Measurements from ENCODE around the gene KIF26A. TPM values are rescaled to one million over a fixed set of nuclear protein-coding genes. Genes with fewer than 3 reads are reported as not detected.

KIF26A gene
- polyA plus RNA-seq, 1 of the 3 experiments (the other 2 are of a cell fraction): 1.7 TPM

DNA sequence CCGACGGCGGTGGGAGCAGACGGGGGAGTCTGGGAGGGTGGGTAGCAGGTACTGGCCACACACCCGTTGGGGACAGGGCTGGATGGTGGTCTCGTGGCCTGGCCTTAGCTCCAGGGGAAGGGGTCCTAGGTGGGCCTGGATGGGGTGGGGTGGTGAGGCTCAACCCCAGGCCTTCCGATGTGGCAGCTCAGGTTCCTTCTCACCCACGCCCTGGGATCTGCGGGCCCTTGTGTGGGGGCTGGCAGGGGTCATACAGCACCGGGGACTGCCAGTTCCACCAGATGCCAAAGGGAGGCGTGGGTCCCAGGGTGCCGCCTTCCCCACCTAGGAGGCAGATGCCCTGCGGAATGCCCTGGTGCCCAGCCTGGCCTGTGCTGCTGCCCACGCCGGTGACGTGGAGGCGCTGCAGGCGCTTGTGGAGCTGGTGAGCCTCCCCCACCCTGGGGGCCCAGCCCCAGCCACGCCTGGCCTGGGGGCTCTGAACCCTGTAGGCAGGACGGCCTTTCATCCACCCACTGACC, 31.9 kb upstream of the KIF26A start:
- POLR2A ChIA-PET: no interaction called here
- H3K27me3 ChIP-seq (ENCODE audit: insufficient read depth): no peaks in the 10 kb centered on the region
- WGBS (ENCODE audit: low lambda C conversion rate): 71% methylated on average over 9 of the region's 20 CpGs
- TF ChIP-seq, protein P1, sequence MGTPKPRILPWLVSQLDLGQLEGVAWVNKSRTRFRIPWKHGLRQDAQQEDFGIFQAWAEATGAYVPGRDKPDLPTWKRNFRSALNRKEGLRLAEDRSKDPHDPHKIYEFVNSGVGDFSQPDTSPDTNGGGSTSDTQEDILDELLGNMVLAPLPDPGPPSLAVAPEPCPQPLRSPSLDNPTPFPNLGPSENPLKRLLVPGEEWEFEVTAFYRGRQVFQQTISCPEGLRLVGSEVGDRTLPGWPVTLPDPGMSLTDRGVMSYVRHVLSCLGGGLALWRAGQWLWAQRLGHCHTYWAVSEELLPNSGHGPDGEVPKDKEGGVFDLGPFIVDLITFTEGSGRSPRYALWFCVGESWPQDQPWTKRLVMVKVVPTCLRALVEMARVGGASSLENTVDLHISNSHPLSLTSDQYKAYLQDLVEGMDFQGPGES (IDR thresholded peaks at IDR 0.05; ENCODE audit: low read depth, low read length): no peak
- no peaks in the 10 kb centered on the region for H4K20me1 ChIP-seq (ENCODE audit: insufficient read depth)
- no peak overlapping the region for H3K27ac ChIP-seq (ENCODE audit: low read depth in 2 of 2, low read length in 1 of 2)
- peaks cover 0 to 21% of the 10 kb centered on the region in 2 experiments; a peak in 1 of 4 replicates for H3K4me1 ChIP-seq (ENCODE audit: control insufficient read depth in 1 of 2, insufficient read depth in 2 of 2, low read depth in 1 of 2, low read length in 1 of 2)
- H3K36me3 ChIP-seq (replicated peaks in 1 of 2; ENCODE audit: control insufficient read depth in 1 of 2, insufficient read depth in 2 of 2, low read length in 1 of 2): no peaks in the 10 kb centered on the region
- no peaks in the 10 kb centered on the region for H3F3A ChIP-seq (replicated peaks; ENCODE audit: insufficient read depth)
- no peak overlapping the region for H3K9ac ChIP-seq
- no peak overlapping the region for H2AFZ ChIP-seq (ENCODE audit: low read depth)
- DNase-seq: no peak
- H3K4me2 ChIP-seq: no peak overlapping the region
- H3K79me2 ChIP-seq (ENCODE audit: insufficient read depth): no peaks in the 10 kb centered on the region
- CTCF ChIA-PET: interaction anchor here (1.2 to 5.7 kb wide), 4 partner anchors 10 to 28 kb away, joined by 4 to 36 read pairs (median 12); no protein-coding TSS in a partner anchor
- no peaks in the 10 kb centered on the region for H3K9me3 ChIP-seq
- H3K9me2 ChIP-seq: no peaks in the 10 kb centered on the region
- no peak overlapping the region for H3K4me3 ChIP-seq (ENCODE audit: low read depth in 2 of 2, low read length in 1 of 2)

DNA sequence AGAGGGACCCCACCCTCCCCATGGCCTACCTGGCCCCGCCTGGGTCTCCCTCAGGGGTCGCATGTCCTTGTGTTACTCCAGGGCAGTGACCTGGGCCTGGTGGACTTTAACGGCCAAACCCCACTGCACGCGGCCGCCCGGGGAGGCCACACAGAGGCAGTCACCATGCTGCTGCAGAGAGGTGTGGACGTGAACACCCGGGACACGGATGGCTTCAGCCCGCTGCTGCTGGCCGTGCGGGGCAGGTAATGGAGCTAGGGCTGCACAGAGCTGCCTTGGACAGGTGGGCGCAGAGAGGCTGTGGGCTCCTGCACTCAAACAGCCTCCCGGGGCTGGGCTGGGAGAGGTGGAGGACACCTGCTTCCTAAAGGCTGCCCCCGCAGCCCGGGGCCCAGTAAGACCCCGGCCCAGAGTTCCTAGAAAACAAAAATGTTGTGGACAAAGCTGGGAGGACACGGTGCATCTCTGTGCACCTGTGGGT, 31.2 kb upstream of the KIF26A start:
- ChIA-PET CTCF (interaction anchor here (2.3 to 5.7 kb wide), 3 partner anchors 11 to 29 kb away, joined by 8 to 36 read pairs (median 16); no protein-coding TSS in a partner anchor), POLR2A (no interaction called here)
- no peak overlapping the region for H3K4me3 ChIP-seq (ENCODE audit: low read depth in 2 of 2, low read length in 1 of 2)
- H3K9me2 ChIP-seq: no peaks in the 10 kb centered on the region
- no peak overlapping the region for H3K27ac ChIP-seq (ENCODE audit: low read depth in 2 of 2, low read length in 1 of 2)
- TF ChIP-seq, protein P2, sequence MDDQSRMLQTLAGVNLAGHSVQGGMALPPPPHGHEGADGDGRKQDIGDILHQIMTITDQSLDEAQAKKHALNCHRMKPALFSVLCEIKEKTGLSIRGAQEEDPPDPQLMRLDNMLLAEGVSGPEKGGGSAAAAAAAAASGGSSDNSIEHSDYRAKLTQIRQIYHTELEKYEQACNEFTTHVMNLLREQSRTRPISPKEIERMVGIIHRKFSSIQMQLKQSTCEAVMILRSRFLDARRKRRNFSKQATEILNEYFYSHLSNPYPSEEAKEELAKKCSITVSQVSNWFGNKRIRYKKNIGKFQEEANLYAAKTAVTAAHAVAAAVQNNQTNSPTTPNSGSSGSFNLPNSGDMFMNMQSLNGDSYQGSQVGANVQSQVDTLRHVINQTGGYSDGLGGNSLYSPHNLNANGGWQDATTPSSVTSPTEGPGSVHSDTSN (IDR thresholded peaks at IDR 0.05): no peak
- TF ChIP-seq RFX5 (IDR thresholded peaks at IDR 0.05; ENCODE audit: low read length): no peak
- TF ChIP-seq, protein P3, sequence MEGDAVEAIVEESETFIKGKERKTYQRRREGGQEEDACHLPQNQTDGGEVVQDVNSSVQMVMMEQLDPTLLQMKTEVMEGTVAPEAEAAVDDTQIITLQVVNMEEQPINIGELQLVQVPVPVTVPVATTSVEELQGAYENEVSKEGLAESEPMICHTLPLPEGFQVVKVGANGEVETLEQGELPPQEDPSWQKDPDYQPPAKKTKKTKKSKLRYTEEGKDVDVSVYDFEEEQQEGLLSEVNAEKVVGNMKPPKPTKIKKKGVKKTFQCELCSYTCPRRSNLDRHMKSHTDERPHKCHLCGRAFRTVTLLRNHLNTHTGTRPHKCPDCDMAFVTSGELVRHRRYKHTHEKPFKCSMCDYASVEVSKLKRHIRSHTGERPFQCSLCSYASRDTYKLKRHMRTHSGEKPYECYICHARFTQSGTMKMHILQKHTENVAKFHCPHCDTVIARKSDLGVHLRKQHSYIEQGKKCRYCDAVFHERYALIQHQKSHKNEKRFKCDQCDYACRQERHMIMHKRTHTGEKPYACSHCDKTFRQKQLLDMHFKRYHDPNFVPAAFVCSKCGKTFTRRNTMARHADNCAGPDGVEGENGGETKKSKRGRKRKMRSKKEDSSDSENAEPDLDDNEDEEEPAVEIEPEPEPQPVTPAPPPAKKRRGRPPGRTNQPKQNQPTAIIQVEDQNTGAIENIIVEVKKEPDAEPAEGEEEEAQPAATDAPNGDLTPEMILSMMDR (IDR thresholded peaks at IDR 0.05): no peak
- no peak for TF ChIP-seq SMC3 (IDR thresholded peaks at IDR 0.05; ENCODE audit: low read depth, low read length)
- TF ChIP-seq, protein P4, sequence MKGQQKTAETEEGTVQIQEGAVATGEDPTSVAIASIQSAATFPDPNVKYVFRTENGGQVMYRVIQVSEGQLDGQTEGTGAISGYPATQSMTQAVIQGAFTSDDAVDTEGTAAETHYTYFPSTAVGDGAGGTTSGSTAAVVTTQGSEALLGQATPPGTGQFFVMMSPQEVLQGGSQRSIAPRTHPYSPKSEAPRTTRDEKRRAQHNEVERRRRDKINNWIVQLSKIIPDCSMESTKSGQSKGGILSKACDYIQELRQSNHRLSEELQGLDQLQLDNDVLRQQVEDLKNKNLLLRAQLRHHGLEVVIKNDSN (IDR thresholded peaks at IDR 0.05; ENCODE audit: borderline replicate concordance, low read depth): no peak
- TF ChIP-seq TCF12 (IDR thresholded peaks at IDR 0.05): no peak
- TF ChIP-seq, protein P5, sequence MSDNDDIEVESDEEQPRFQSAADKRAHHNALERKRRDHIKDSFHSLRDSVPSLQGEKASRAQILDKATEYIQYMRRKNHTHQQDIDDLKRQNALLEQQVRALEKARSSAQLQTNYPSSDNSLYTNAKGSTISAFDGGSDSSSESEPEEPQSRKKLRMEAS (IDR thresholded peaks at IDR 0.05; ENCODE audit: low read depth): no peak
- TF ChIP-seq RAD21 (IDR thresholded peaks at IDR 0.05; ENCODE audit: low read length): no peak
- no peak for TF ChIP-seq TEAD4 (IDR thresholded peaks at IDR 0.05; ENCODE audit: borderline replicate concordance, insufficient read depth)
- TF ChIP-seq FOSL2 (IDR thresholded peaks at IDR 0.05; ENCODE audit: borderline replicate concordance, low read depth): no peak
- TF ChIP-seq YY1 (IDR thresholded peaks at IDR 0.05; ENCODE audit: low read depth): no peak
- H4K20me1 ChIP-seq (ENCODE audit: insufficient read depth): no peaks in the 10 kb centered on the region
- H2AFZ ChIP-seq (ENCODE audit: low read depth): no peak overlapping the region
- no peaks in the 10 kb centered on the region for H3K36me3 ChIP-seq (replicated peaks in 1 of 2; ENCODE audit: control insufficient read depth in 1 of 2, insufficient read depth in 2 of 2, low read length in 1 of 2)
- H3K9ac ChIP-seq: no peak overlapping the region
- H3K4me2 ChIP-seq: no peak overlapping the region
- no peaks in the 10 kb centered on the region for H3K79me2 ChIP-seq (ENCODE audit: insufficient read depth)
- H3K4me1 ChIP-seq (ENCODE audit: control insufficient read depth in 1 of 2, insufficient read depth in 2 of 2, low read depth in 1 of 2, low read length in 1 of 2): peaks cover 0 to 21% of the 10 kb centered on the region in 2 experiments; a peak in 1 of 4 replicates
- no peak for DNase-seq
- H3F3A ChIP-seq (replicated peaks; ENCODE audit: insufficient read depth): no peaks in the 10 kb centered on the region
- H3K27me3 ChIP-seq (ENCODE audit: insufficient read depth): no peaks in the 10 kb centered on the region
- H3K9me3 ChIP-seq: no peaks in the 10 kb centered on the region
- WGBS (ENCODE audit: low lambda C conversion rate): 82% methylated on average over 13 of the region's 19 CpGs

All from SK-N-SH (cell line).